ENCODE results near the gene CTTNBP2.

DNA sequence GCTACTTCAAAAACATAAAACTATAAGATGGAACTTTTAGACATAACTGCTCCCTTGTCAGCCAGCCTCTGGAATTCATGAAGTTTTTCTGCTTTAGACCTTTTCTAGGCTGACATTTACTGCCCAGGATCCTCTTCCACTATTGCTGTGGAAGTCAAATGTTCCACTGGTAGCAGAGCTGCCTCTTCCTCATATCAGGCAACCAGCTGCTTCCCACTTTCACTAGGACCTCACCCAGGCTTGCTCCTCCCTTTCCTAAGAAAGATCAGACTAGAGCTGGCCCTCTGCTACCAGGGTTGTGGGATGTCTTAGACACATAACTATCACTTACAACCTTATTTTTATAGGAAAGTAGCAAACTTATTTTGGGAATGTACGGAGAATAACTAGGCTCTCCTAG, 121.5 kb downstream of the CTTNBP2 start:
- TF ChIP-seq, protein P1, sequence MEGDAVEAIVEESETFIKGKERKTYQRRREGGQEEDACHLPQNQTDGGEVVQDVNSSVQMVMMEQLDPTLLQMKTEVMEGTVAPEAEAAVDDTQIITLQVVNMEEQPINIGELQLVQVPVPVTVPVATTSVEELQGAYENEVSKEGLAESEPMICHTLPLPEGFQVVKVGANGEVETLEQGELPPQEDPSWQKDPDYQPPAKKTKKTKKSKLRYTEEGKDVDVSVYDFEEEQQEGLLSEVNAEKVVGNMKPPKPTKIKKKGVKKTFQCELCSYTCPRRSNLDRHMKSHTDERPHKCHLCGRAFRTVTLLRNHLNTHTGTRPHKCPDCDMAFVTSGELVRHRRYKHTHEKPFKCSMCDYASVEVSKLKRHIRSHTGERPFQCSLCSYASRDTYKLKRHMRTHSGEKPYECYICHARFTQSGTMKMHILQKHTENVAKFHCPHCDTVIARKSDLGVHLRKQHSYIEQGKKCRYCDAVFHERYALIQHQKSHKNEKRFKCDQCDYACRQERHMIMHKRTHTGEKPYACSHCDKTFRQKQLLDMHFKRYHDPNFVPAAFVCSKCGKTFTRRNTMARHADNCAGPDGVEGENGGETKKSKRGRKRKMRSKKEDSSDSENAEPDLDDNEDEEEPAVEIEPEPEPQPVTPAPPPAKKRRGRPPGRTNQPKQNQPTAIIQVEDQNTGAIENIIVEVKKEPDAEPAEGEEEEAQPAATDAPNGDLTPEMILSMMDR (IDR thresholded peaks at IDR 0.05), result no peak
- TF ChIP-seq POLR2A (IDR thresholded peaks at IDR 0.05), result no peak
